ENCODE results near the gene MCC. TPM values are rescaled to one million over a fixed set of nuclear protein-coding genes. Genes with fewer than 3 reads are reported as not detected.

The MCC gene
- total RNA-seq, 1 experiment from 2014 or later: 7.6 TPM

DNA sequence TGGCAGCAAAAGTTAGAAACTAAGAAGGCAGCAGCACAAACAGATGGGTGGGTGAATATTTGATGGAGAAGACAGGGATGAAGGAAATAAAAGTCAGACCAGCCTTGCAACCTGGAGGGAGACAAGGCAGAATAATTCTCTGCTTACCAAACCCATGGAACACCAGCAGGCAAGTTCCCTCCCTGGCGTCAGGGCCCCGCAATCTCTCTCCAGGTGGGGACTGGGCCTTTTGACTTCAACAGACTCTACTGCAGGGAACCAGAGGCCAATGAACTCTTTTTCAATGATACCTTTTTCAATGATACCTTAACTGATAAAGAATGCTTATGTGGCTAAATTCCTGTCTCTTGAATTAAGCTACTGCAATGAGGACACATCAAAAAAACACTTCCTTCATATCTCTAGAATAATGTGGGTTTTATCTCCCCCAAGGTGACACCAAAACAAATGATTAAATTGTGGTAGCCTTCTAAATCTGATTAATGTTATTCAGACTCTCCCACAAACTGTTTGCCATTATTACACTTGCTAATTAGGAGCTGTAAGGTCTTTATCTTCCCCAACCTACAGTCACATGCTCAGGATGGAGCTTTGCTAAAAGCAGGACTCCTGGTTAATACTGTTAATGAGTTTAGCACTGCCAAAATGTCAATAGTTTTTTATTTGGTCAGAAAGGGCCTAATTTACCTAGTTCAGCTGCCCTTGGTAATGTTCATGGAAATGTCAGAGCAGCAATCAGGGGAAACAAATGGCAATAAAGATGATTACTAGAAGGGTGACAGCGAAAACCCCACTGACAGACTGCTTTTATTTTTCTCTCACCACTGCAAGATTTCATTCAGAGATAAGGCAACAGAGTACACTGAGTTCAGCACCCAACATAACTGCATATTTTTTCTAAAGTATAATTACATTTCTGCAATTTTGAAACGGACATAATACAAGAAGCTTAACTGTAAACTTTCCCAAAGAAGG lies 218.9 kb downstream of the MCC start:
- no peaks in the 10 kb centered on the region for H3K27me3 ChIP-seq (ENCODE audit: insufficient read depth, low read length)
- H3K4ac ChIP-seq (ENCODE audit: low read depth, low read length): no peak overlapping the region
- H4K5ac ChIP-seq (ENCODE audit: insufficient read length, low read depth, low read length): no peak overlapping the region
- H2AFZ ChIP-seq (ENCODE audit: low read length): no peak overlapping the region
- peak overlapping the region; percentile 56 to 96 (median 70); a peak in 5 of 7 replicates for H3K27ac Mint-ChIP-seq
- peak overlapping the region in 1 of 2 experiments; percentile 37; a peak in 1 of 5 replicates for H3K4me3 Mint-ChIP-seq
- H4K91ac ChIP-seq (ENCODE audit: insufficient read length, low read depth, low read length): no peak overlapping the region
- H3K36me3 Mint-ChIP-seq (ENCODE audit: insufficient read depth in 1 of 3, low read depth in 3 of 3): no peaks in the 10 kb centered on the region; a peak in 1 of 7 replicates
- DNase-seq: no peak
- WGBS (ENCODE audit: extremely low coverage, insufficient read length, low lambda C conversion rate): no CpG with 5 or more reads among the region's 4 CpGs
- H3K56ac ChIP-seq (ENCODE audit: insufficient read length, low read depth, low read length): no peak overlapping the region
- H3K14ac ChIP-seq (ENCODE audit: insufficient read depth, low read length): no peak overlapping the region
- H3K27me3 Mint-ChIP-seq (ENCODE audit: low read depth): no peaks in the 10 kb centered on the region
- H3K4me1 ChIP-seq (ENCODE audit: insufficient read depth, low read length): peaks cover 22% of the 10 kb centered on the region
- peaks cover 78 to 88% of the 10 kb centered on the region in 2 experiments for H3K4me1 Mint-ChIP-seq
- no peak overlapping the region for H2BK20ac ChIP-seq (ENCODE audit: low read depth, low read length, poor library complexity, severe bottlenecking)
- no peak overlapping the region for H3T11ph ChIP-seq (ENCODE audit: low read length)
- no peaks in the 10 kb centered on the region for H3K9me3 ChIP-seq (ENCODE audit: control insufficient read depth, low read depth, low read length)
- no peak overlapping the region for H4K8ac ChIP-seq (replicated peaks; ENCODE audit: insufficient read length, low read depth, low read length)
- H2BK15ac ChIP-seq (ENCODE audit: low read depth, low read length): no peak overlapping the region
- TF ChIP-seq, protein P1, sequence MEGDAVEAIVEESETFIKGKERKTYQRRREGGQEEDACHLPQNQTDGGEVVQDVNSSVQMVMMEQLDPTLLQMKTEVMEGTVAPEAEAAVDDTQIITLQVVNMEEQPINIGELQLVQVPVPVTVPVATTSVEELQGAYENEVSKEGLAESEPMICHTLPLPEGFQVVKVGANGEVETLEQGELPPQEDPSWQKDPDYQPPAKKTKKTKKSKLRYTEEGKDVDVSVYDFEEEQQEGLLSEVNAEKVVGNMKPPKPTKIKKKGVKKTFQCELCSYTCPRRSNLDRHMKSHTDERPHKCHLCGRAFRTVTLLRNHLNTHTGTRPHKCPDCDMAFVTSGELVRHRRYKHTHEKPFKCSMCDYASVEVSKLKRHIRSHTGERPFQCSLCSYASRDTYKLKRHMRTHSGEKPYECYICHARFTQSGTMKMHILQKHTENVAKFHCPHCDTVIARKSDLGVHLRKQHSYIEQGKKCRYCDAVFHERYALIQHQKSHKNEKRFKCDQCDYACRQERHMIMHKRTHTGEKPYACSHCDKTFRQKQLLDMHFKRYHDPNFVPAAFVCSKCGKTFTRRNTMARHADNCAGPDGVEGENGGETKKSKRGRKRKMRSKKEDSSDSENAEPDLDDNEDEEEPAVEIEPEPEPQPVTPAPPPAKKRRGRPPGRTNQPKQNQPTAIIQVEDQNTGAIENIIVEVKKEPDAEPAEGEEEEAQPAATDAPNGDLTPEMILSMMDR (conservative IDR thresholded peaks at IDR 0.05): no peak
- no peaks in the 10 kb centered on the region for H4K20me1 ChIP-seq (ENCODE audit: control insufficient read depth, insufficient read depth, insufficient read length)
- no peak overlapping the region for H2BK120ac ChIP-seq (ENCODE audit: low read depth, low read length, poor library complexity, severe bottlenecking)
- no peak overlapping the region for H3K4me2 ChIP-seq (ENCODE audit: insufficient read depth, insufficient read length, low read length)
- H3K23me2 ChIP-seq (ENCODE audit: insufficient read length, low read depth, low read length, poor library complexity, severe bottlenecking): no peaks in the 10 kb centered on the region
- no peak overlapping the region for H2BK12ac ChIP-seq (ENCODE audit: insufficient read length, low read depth, low read length)
- H3K9me3 Mint-ChIP-seq: no peaks in the 10 kb centered on the region
- H3K9ac ChIP-seq (ENCODE audit: extremely low read depth, insufficient read length, low read length): no peak overlapping the region
- H2AK5ac ChIP-seq (ENCODE audit: insufficient read length, low read length): no peak overlapping the region
- no peak overlapping the region for H3K27ac ChIP-seq (ENCODE audit: insufficient read length, low read depth, low read length)
- no peak overlapping the region for H3K23ac ChIP-seq (ENCODE audit: insufficient read length, low read depth, low read length)
- H3K79me1 ChIP-seq (ENCODE audit: insufficient read depth, low read depth, low read length, poor library complexity, severe bottlenecking): peaks cover 5% of the 10 kb centered on the region
- H3K18ac ChIP-seq (ENCODE audit: insufficient read length, low read depth, low read length): no peak overlapping the region
- H2BK5ac ChIP-seq (ENCODE audit: insufficient read length, low read length): no peak overlapping the region
- H3K79me2 ChIP-seq (ENCODE audit: insufficient read depth, low read length): peaks cover 5% of the 10 kb centered on the region; the same call in 1 of the 2 replicates

All from H9 (cell line).